HEK293T (cell line): ENCODE results near the gene PLEKHG2.

Source experiments
- ARNT ChIP-seq: fragments of 450-650 bp; IDR thresholded peaks from 2 replicates; pipeline ENCODE4 v1.6.1; 2017; ENCODE audit warnings: mild to moderate bottlenecking
- BHLHE40 ChIP-seq: fragments of 450-650 bp; IDR thresholded peaks from 2 replicates; pipeline ENCODE4 v1.6.1; 2016; ENCODE audit warnings: mild to moderate bottlenecking, moderate library complexity, borderline replicate concordance
- CTBP1 ChIP-seq: fragments of 450-650 bp; IDR thresholded peaks from 2 replicates; pipeline ENCODE4 v1.6.1; 2016; ENCODE audit warnings: borderline replicate concordance
- ELF4 ChIP-seq: fragments of 450-650 bp; IDR thresholded peaks from 2 replicates; pipeline ENCODE4 v1.6.1; 2017; ENCODE audit warnings: antibody characterized with exemption
- FOXK2 ChIP-seq: fragments of 450-650 bp; IDR thresholded peaks from 2 replicates; pipeline ENCODE4 v1.6.1; 2016; ENCODE audit warnings: mild to moderate bottlenecking
- FOXM1 ChIP-seq: fragments of 450-650 bp; IDR thresholded peaks from 2 replicates; pipeline ENCODE4 v1.6.1; 2017; ENCODE audit warnings: mild to moderate bottlenecking, borderline replicate concordance
- HDGF ChIP-seq: fragments of 450-650 bp; IDR thresholded peaks from 2 replicates; pipeline ENCODE4 v1.6.1; 2017; ENCODE audit warnings: antibody characterized with exemption, borderline replicate concordance
- L3MBTL2 ChIP-seq: fragments of 450-650 bp; conservative IDR thresholded peaks from 2 replicates; pipeline ENCODE4 v1.6.1; 2016; ENCODE audit warnings: mild to moderate bottlenecking
- NFRKB ChIP-seq: fragments of 450-650 bp; IDR thresholded peaks from 2 replicates; pipeline ENCODE4 v1.6.1; 2016; ENCODE audit warnings: mild to moderate bottlenecking, moderate library complexity
- SP1 ChIP-seq: fragments of 450-650 bp; IDR thresholded peaks from 2 replicates; pipeline ENCODE4 v1.6.1; 2017
- SUZ12 ChIP-seq: fragments of 450-650 bp; IDR thresholded peaks from 2 replicates; pipeline ENCODE4 v1.6.1; 2016; ENCODE audit warnings: mild to moderate bottlenecking
- TARDBP ChIP-seq: fragments of 450-650 bp; IDR thresholded peaks from 2 replicates; pipeline ENCODE4 v1.6.1; 2016
- ZNF384 ChIP-seq: fragments of 450-650 bp; IDR thresholded peaks from 2 replicates; pipeline ENCODE4 v1.6.1; 2016
- TF ChIP-seq, protein P1 (sequence below): fragments of 450-650 bp; IDR thresholded peaks from 2 replicates; pipeline ENCODE4 v1.6.1; 2016

GRCh38 chr19:39385629-39386411, 26.6 kb upstream of the PLEKHG2 start:
- TF ChIP-seq BHLHE40 (no peak), L3MBTL2 (no peak), TARDBP (no peak), ELF4 (no peak), SP1 (no peak), NFRKB (no peak), FOXK2 (no peak), FOXM1 (no peak), CTBP1 (no peak), SUZ12 (no peak), ARNT (no peak), HDGF (no peak), ZNF384 (no peak)
- TF ChIP-seq, protein P1, sequence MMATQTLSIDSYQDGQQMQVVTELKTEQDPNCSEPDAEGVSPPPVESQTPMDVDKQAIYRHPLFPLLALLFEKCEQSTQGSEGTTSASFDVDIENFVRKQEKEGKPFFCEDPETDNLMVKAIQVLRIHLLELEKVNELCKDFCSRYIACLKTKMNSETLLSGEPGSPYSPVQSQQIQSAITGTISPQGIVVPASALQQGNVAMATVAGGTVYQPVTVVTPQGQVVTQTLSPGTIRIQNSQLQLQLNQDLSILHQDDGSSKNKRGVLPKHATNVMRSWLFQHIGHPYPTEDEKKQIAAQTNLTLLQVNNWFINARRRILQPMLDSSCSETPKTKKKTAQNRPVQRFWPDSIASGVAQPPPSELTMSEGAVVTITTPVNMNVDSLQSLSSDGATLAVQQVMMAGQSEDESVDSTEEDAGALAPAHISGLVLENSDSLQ: no peak
